Measurements from ENCODE around the gene RPUSD4. TPM values are rescaled to one million over a fixed set of nuclear protein-coding genes. Genes with fewer than 3 reads are reported as not detected.

The RPUSD4 gene
- total and polyA plus RNA-seq, 8 donors, result 14.5 to 31.4 (median 18.3) TPM

GRCh38 chr11:126195119-126195518 lies 16.3 kb downstream of the RPUSD4 start:
- WGBS, 2 donors, result 79 to 99% methylated on average over 3 of the region's 3 CpGs
- DNase-seq, result no peak
- ATAC-seq, result no peak
- intact Hi-C loops (cut with DNase I), result loop anchor here in 1 of 3 donors (10.0 kb wide), 1 partner anchor 140 kb away; no protein-coding TSS in a partner anchor
- H3K36me3 ChIP-seq, result peaks cover 0 to 15% (median 5%) of the 10 kb centered on the region in 3 donors
- no peak overlapping the region for H3K4me3 ChIP-seq
- no peaks in the 10 kb centered on the region for H3K9me3 ChIP-seq
- no peak for TF ChIP-seq CTCF (IDR thresholded peaks at IDR 0.05)
- H3K27ac ChIP-seq, result no peak overlapping the region
- no peaks in the 10 kb centered on the region for H3K27me3 ChIP-seq
- H3K4me1 ChIP-seq, result no peaks in the 10 kb centered on the region
- no peak for FAIRE-seq

- TF ChIP-seq CTCF (IDR thresholded peaks at IDR 0.05), result peak; percentile 21 to 57 (median 50)
- WGBS, 2 donors, result 29 to 41% methylated on average over 9 of the region's 9 CpGs
- DNase-seq (peak in 2 of 6 donors; percentile 40 to 58), ATAC-seq (peak; percentile 64 to 84 (median 77)), FAIRE-seq (no peak)
- intact Hi-C loops (cut with DNase I), result loop anchor here in 2 of 3 donors (5.0 to 10.0 kb wide), 2 partner anchors 139 to 272 kb away; no protein-coding TSS in a partner anchor
- peaks cover 0 to 15% (median 5%) of the 10 kb centered on the region in 3 donors for H3K36me3 ChIP-seq
- no peak overlapping the region for H3K27ac ChIP-seq
- no peaks in the 10 kb centered on the region for H3K4me1 ChIP-seq
- no peaks in the 10 kb centered on the region for H3K9me3 ChIP-seq
- no peaks in the 10 kb centered on the region for H3K27me3 ChIP-seq
- no peak overlapping the region for H3K4me3 ChIP-seq
Measured at GRCh38 chr11:126194121-126194543, 17.3 kb downstream of the RPUSD4 start.

- no peak for FAIRE-seq
- no peak overlapping the region for H3K27ac ChIP-seq
Measured at GRCh38 chr11:126193038-126193478, 18.4 kb downstream of the RPUSD4 start.

GRCh38 chr11:126192361-126192760 lies 19.1 kb downstream of the RPUSD4 start:
- no peaks in the 10 kb centered on the region for H3K9me3 ChIP-seq
- ATAC-seq (no peak), FAIRE-seq (no peak), DNase-seq (peak in 2 of 6 donors; percentile 28 to 38)
- intact Hi-C loops (cut with DNase I), result loop anchor here in 2 of 3 donors (5.0 to 10.0 kb wide), 2 partner anchors 138 to 270 kb away; no protein-coding TSS in a partner anchor
- 87 to 96% methylated on average over 7 of the region's 7 CpGs for WGBS, 2 donors
- no peaks in the 10 kb centered on the region for H3K4me1 ChIP-seq
- no peak overlapping the region for H3K27ac ChIP-seq
- no peak for TF ChIP-seq CTCF (IDR thresholded peaks at IDR 0.05)
- H3K36me3 ChIP-seq, result peaks cover 0 to 7% (median 0%) of the 10 kb centered on the region in 3 donors
- H3K4me3 ChIP-seq, result no peak overlapping the region
- H3K27me3 ChIP-seq, result no peaks in the 10 kb centered on the region

More at GRCh38 chr11:126193038-126193478, 18.4 kb downstream of the RPUSD4 start:
- TF ChIP-seq CTCF (IDR thresholded peaks at IDR 0.05), result no peak
- Histone ChIP-seq H3K4me1 (no peaks in the 10 kb centered on the region), H3K36me3 (peaks cover 0 to 14% (median 0%) of the 10 kb centered on the region in 3 donors), H3K9me3 (no peaks in the 10 kb centered on the region), H3K27me3 (no peaks in the 10 kb centered on the region), H3K4me3 (no peak overlapping the region)
- intact Hi-C loops (cut with DNase I), result loop anchor here in 2 of 3 donors (5.0 to 10.0 kb wide), 2 partner anchors 138 to 271 kb away; no protein-coding TSS in a partner anchor
- DNase-seq, result peak in 2 of 6 donors; percentile 51
- no peak for ATAC-seq
- 88 to 91% methylated on average over 15 to 16 of the region's 16 CpGs for WGBS, 2 donors

Data from pancreas (tissue), 10 donors.